Epithelial cell of proximal tubule (primary cell): ENCODE measurements around the gene PPP2R5E. TPM values are rescaled to one million over a fixed set of nuclear protein-coding genes. Genes with fewer than 3 reads are reported as not detected.
"Not testable (repeated sequence)": the region's sequence is repeated elsewhere in the genome, so short reads cannot be mapped to it uniquely, and the experiment has no call there.

ENCODE experiments used
- DNase-seq: peaks from one replicate; pipeline ENCODE4 v3.0.0-alpha.2; 2011; ENCODE audit warnings: low read depth
- H3K4me3 ChIP-seq: 2 replicates; pipeline ENCODE4 v1.5.1; 2011; ENCODE audit warnings: low read depth, mild to moderate bottlenecking, low read length
- CTCF ChIP-seq: conservative IDR thresholded peaks from 2 replicates; pipeline ENCODE4 v1.5.1; 2012; ENCODE audit warnings: low read depth, mild to moderate bottlenecking, low read length
- total RNA-seq: library from RNA; depleted of rRNA; stranded (reverse); fragments of >200 nt; gene quantifications from 2 replicates; pipeline ENCODE4 v1.2.3, GENCODE V29; 2015

PPP2R5E gene
- total RNA-seq = 13.3 and 18.2 TPM in 2 replicates

GRCh38 chr14:63543000-63543825, at the start of gene PPP2R5E:
Gene PPP2R5E, minus strand, starts transcription at chr14:63543377. Its CDS starts 3,692 bp downstream, at chr14:63539685.
- peak; percentile 80 for DNase-seq
- TF ChIP-seq CTCF = no peak
- peak within 1 kb of the TSS; percentile 99 for H3K4me3 ChIP-seq

GRCh38 chr14:63583046-63583445, 39.9 kb upstream of the PPP2R5E start:
- DNase-seq, H3K4me3 ChIP-seq: not testable (repeated sequence)

GRCh38 chr14:63581491-63581890, 38.3 kb upstream of the PPP2R5E start:
- TF ChIP-seq CTCF = no peak
- no peak for DNase-seq
- no peak overlapping the region for H3K4me3 ChIP-seq

- no peak overlapping the region for H3K4me3 ChIP-seq
- no peak for DNase-seq
- no peak for TF ChIP-seq CTCF
Measured at GRCh38 chr14:63578300-63578699, 35.1 kb upstream of the PPP2R5E start.

GRCh38 chr14:63573581-63573980, 30.4 kb upstream of the PPP2R5E start:
- no peak for TF ChIP-seq CTCF
- DNase-seq = no peak

GRCh38 chr14:63565448-63565847, 22.3 kb upstream of the PPP2R5E start:
- TF ChIP-seq CTCF = no peak
- DNase-seq = no peak
- no peak overlapping the region for H3K4me3 ChIP-seq

More at GRCh38 chr14:63573581-63573980, 30.4 kb upstream of the PPP2R5E start:
- H3K4me3 ChIP-seq = no peak overlapping the region

- TF ChIP-seq CTCF = no peak
- no peak for DNase-seq
- no peak overlapping the region for H3K4me3 ChIP-seq
Measured at GRCh38 chr14:63564318-63564717, 21.1 kb upstream of the PPP2R5E start.
